ENCODE results near the gene ARHGAP25.

DNA sequence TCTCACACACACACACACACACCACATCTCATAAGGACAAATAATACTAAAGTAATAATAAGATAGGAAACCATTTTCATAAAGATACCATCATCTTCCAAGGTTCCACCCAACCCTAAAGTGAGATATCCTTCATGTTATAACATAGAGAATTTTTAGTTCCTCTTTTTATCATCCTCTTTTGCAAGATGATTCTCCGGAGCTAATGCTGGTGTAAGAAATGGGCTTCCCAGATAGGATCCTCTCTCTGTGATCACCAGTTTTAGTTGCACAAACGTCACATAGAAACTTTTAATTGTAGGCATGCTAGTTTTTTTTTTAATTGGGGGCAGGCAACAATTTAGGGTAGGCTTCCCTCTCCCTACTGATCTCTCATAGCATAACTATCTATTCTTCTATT is 49.6 kb downstream of the ARHGAP25 start:
- no peak for TF ChIP-seq POLR2AphosphoS5 (IDR thresholded peaks at IDR 0.05; ENCODE audit: low read depth, low read length)
- TF ChIP-seq POLR2A (IDR thresholded peaks at IDR 0.05; ENCODE audit: low read depth, low read length): no peak
- no peak for TF ChIP-seq TAF1 (IDR thresholded peaks at IDR 0.05; ENCODE audit: low read depth, low read length)

All from GM12891 (cell line).